Endometrial microvascular endothelial cells (primary cell): ENCODE measurements around the gene TSSK2. TPM values are rescaled to one million over a fixed set of nuclear protein-coding genes. Genes with fewer than 3 reads are reported as not detected.

Experiments
- in situ Hi-C: cut with HindIII; loops from 2 replicates; pipeline ENCODE4 v1.10.0; 2017; ENCODE audit warnings: low sequenced_read_pairs, low pct_unique_long_range_greater_than_20kb; ENCODE audit errors: inconsistent ontology term
- total RNA-seq: library from RNA; depleted of rRNA; stranded (reverse); fragments of >200 nt; gene quantifications from one replicate; pipeline ENCODE4 v1.2.3, GENCODE V29; 2015; ENCODE audit errors: inconsistent ontology term

TSSK2 gene
- total RNA-seq, 1 donor from 2014 or later, result not detected

GRCh38 chr22:19134874-19135273, 3.8 kb downstream of the TSSK2 start:
- in situ Hi-C loops, result no loop called here

GRCh38 chr22:19136915-19137314, 5.8 kb downstream of the TSSK2 start:
- in situ Hi-C loops, result no loop called here

DNA sequence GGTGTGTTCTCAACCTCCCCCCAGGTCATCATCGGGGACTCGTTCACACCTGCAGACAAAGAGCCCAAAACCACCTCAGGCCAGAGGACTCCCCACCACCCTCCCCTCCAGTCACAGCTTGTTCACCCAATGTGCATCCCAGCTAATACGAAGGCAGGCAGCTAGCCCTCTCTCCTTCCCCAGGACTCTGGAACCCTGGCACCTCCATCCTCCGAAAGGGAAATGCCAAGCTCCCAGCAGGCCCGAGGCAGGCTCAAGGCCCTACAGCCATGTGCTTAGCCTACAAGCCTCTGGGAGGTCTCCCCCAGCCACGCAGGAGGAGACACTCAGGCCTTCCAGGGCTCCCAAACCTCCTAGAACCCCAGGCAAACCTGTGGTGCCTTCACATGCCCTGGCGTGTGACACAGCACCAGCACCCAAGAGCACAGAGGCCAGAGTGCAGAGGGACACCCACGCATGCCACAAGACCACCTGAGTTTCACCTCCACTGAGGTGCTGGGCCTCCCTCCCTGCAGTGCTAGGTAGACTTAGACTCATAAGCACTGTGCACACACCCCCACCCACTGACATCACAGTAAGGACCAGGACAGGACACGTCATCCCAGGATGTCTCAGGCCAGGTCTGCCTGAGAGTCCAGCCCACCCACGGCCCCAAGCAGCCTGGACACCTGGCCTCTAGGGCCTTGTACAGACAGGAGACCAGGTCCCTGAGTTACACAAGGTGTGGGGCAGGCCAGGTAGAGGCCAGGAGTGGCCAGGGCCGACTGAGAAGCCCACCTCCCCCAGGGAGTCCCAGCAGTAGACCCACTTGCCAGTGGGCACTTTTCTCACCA, 6.5 kb downstream of the TSSK2 start:
- in situ Hi-C loops, result no loop called here

GRCh38 chr22:19138217-19139000, 7.3 kb downstream of the TSSK2 start:
- in situ Hi-C loops, result no loop called here

- in situ Hi-C loops, result no loop called here
Observed at GRCh38 chr22:19139001-19139356, 7.9 kb downstream of the TSSK2 start.

DNA sequence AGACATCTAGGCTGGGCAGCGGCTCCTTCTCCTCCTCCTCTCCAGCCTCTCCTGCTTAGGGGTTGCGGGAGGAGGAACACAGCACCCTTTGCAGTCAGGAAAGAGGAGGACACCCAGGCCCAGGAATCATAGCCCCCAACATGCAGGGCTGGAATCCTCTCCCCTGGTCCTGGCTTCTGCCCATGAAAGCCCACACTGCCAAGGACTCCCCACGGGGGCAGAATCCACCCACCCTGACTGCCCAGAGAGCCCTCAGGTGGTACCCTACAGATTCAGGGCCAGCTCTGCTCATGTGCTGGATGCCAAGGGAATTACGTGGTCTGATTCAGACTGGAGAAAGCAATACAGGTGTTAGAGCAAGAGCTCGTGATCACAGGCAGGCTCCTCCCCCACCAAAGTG, 8.9 kb downstream of the TSSK2 start:
- in situ Hi-C loops, result no loop called here

DNA sequence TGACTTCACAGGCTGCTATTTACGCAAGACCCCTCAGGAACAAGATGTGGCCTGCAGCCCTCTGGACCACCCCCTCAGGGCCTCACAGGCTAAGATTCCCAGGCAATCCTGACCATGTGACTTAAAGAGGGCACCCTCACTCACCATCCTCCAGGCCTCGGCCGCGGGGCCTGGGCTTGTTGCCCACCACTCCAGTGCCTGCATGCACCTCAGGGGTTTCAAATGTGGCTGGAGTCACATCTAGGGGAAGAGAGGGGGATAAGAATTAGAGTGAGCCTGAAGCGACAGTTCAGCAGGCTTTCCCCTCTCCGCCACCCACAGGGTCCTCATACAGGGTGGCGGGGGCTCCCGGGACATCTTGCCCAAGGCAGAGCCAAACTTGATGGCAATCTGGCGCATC, 11.3 kb downstream of the TSSK2 start:
- in situ Hi-C loops, result no loop called here

DNA sequence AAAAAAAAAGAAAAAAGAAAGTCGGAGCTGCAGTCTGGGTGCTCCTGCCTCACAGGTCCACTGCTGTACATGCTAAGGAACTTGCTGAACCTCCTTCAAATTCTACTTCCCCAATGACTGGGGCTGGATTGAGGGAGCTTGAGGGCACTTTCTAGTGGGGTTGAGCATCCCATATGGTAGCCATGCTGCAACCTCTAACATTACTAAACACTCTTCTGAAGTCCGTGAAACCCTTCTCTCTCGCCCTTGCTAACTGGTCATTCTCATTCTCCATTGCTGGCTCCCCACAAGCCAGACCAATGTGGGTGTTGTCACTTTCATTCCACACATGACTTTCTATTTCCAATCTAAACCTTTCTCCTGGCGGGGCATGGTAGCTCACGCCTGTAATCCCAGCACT, 12.1 kb downstream of the TSSK2 start:
- in situ Hi-C loops, result no loop called here

DNA sequence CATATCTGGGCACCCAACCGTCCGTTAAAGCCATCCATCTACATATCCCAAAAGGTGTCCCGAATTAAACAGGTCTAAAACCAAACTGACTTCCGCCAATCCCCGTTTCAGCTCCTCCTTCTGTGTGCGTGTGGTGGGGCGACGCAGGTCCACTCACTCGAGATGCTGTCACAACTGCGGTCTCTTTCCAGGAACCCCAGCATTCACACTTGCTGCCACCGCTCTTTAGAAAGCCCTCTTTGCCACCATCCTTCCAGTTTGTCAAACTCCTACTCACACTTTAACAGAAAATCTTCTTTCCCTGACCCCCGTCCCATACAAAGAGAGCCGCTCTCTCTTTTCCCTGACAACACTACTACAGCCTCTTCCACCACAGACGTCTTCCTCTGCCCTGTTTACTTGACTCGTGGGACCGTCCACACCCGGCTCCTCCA, 12.9 kb downstream of the TSSK2 start:
- in situ Hi-C loops, result no loop called here

DNA sequence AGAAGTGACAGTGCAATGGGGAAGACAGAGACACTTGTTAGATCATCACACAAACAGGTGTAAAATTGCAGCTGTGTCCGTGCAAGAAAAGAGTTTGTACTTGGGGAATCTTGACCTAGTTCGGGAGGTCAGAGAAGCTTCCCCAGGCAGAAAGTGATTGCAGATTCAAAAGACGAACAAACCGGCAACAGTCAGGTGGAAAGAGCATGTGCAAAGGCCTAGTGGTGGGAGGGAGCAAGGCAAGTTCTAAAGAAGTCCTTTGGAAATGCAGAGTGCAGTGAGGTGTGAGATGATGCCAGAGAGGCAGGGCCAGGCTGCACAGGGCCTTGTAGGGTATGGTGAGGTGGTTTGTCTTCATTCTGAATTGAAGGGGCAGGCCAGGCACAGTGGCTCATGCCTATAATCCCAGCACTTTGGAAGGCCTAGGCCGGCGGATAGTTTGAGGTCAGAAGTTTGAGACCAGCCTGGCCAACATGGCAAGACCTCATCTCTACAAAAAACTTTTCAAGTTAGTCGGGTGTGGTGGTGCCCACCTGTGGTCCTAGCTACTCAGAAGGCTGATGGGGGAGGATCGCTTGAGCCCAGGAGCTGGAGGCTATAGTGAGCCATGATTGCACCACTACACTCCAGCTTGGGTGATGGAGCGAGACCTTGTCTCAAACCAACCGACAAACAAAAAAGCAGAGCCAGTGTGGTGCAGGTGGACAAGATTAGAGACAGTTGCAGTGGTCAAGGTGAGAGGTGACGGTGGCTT, 15.3 kb downstream of the TSSK2 start:
- in situ Hi-C loops, result no loop called here

- in situ Hi-C loops, result no loop called here
Observed at GRCh38 chr22:19147195-19147780, 16.2 kb downstream of the TSSK2 start.

GRCh38 chr22:19148417-19149046, 17.4 kb downstream of the TSSK2 start:
- in situ Hi-C loops, result no loop called here

- in situ Hi-C loops, result no loop called here
Observed at GRCh38 chr22:19149047-19149883, 18.2 kb downstream of the TSSK2 start.

DNA sequence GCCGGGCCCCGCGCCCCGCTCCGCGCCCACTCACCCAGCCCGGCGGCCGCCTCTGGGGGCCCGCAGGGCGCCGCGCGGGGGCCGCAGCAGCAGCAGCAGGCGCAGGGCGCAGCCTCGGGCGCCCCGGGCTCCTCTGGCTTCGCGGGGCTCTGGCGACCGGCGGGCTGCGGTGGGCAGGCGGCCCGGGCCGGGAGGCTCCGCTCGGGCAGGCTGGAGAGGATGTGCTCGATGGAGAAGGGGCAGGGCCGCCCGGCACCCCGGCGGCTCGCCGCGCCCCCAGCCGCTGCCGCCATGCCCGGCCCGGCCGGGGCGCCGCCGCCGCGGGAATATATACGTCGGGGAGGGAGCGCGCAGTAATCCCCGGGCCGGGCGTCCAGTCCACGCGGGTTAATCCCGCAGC, 18.9 kb downstream of the TSSK2 start, which contains the start of gene GSC2:
GSC2 (minus strand) TSS at position 302 of the 400 bp plus-strand sequence; CDS start at position 293, 9 bp downstream.
- in situ Hi-C loops, result no loop called here

- in situ Hi-C loops, result no loop called here
Observed at GRCh38 chr22:19150482-19151328, 19.6 kb downstream of the TSSK2 start.

GRCh38 chr22:19151329-19152191, 20.5 kb downstream of the TSSK2 start:
- in situ Hi-C loops, result no loop called here
